Upper lobe of left lung (tissue), 6 donors: ENCODE results near the gene SPARCL1. TPM values are rescaled to one million over a fixed set of nuclear protein-coding genes. Genes with fewer than 3 reads are reported as not detected.

Experiments used
- ATAC-seq, 2 donors: fragments of 200-7000 bp; cut with Tn5 transposase; one replicate each; pipeline ENCODE4 v1.9.1; 2022; ENCODE audit warnings: mild to moderate bottlenecking in 2 of 2, moderate library complexity in 2 of 2; ENCODE audit not compliant: low FRiP score in 2 of 2
- DNase-seq, 2 donors: peaks; one replicate each; pipeline ENCODE4 v3.0.0-alpha.2; 2019 to 2020
- H3K27ac ChIP-seq, 4 donors: fragments of 200-600 bp; sonication (generic); one replicate each; pipeline ENCODE4 v1.5.1; 2016 to 2019
- H3K27me3 ChIP-seq, 4 donors: fragments of 200-600 bp; sonication (generic); one replicate each; pipeline ENCODE4 v1.5.1; 2017 to 2019
- H3K36me3 ChIP-seq, 4 donors: fragments of 200-600 bp; sonication (generic); one replicate each; pipeline ENCODE4 v1.5.1; 2016 to 2019
- H3K4me1 ChIP-seq, 4 donors: fragments of 200-600 bp; sonication (generic); one replicate each; pipeline ENCODE4 v1.5.1; 2018 to 2019
- H3K4me3 ChIP-seq, 4 donors: fragments of 200-600 bp; sonication (generic); one replicate each; pipeline ENCODE4 v1.5.1; 2017 to 2019; ENCODE audit warnings: mild to moderate bottlenecking in 2 of 4, moderate library complexity in 1 of 4
- H3K9me3 ChIP-seq, 4 donors: fragments of 200-600 bp; sonication (generic); one replicate each; pipeline ENCODE4 v1.5.1; 2018 to 2019
- CTCF ChIP-seq, 6 experiments: fragments of 450-650 bp in 4 of 6; fragments of 200-600 bp in 2 of 6; sonication (generic) in 2 of 6; IDR thresholded peaks; one replicate each; pipeline ENCODE4 v1.5.1; 2016 to 2019; ENCODE audit warnings: antibody characterized with exemption in 6 of 6
- EP300 ChIP-seq, 4 donors: sonication (generic); formaldehyde crosslinking; IDR thresholded peaks; one replicate each; pipeline ENCODE4 v1.5.1; 2017; ENCODE audit warnings: antibody characterized with exemption in 4 of 4, control low read depth in 2 of 4
- POLR2A ChIP-seq, 4 donors: fragments of 450-650 bp; IDR thresholded peaks; one replicate each; pipeline ENCODE4 v1.5.1; 2016 to 2017; ENCODE audit warnings: antibody characterized with exemption in 4 of 4, mild to moderate bottlenecking in 2 of 4
- POLR2AphosphoS5 ChIP-seq, 2 donors: sonication (generic); formaldehyde crosslinking; IDR thresholded peaks; one replicate each; pipeline ENCODE4 v1.5.1; 2017; ENCODE audit warnings: antibody characterized with exemption in 2 of 2
- WGBS, 2 donors: methylation state at CpG; one replicate each; pipeline ENCODE4 v1.1.5; 2017 to 2018; 5-methylcytosine and 5-hydroxymethylcytosine counted together
- total RNA-seq, 6 donors: library from RNA; depleted of rRNA in 4 of 6; stranded (reverse); fragments of >200 nt in 4 of 6; gene quantifications; one replicate each; pipeline versions ENCODE4 v1.1.0 to v1.2.1, GENCODE V29; 2016 to 2021
- donor health status: DM: no; HTN: no; CAD: no; lungs with moderate emphysema.
- donor health status: DM: no; HTN: yes; CAD: no; lungs with severe emphysema.

SPARCL1 gene
- total RNA-seq, 6 donors from 2014 or later, result 145 to 406 (median 343) TPM

- no peaks in the 10 kb centered on the region for H3K27me3 ChIP-seq
- ATAC-seq (no peak), DNase-seq (no peak)
- no peaks in the 10 kb centered on the region for H3K9me3 ChIP-seq
- 68 to 91% methylated on average over 2 of the region's 2 CpGs for WGBS, 2 donors
- H3K4me3 ChIP-seq, result no peak overlapping the region
- no peak overlapping the region for H3K27ac ChIP-seq
- TF ChIP-seq CTCF (IDR thresholded peaks at IDR 0.05) (no peak), POLR2AphosphoS5 (IDR thresholded peaks at IDR 0.05) (no peak), POLR2A (IDR thresholded peaks at IDR 0.05) (no peak), EP300 (IDR thresholded peaks at IDR 0.05) (no peak)
- H3K4me1 ChIP-seq, result peaks cover 0 to 5% (median 0%) of the 10 kb centered on the region in 4 donors
- peaks cover 0 to 22% (median 3%) of the 10 kb centered on the region in 4 donors for H3K36me3 ChIP-seq
These were observed 95.8 kb downstream of the SPARCL1 start for GRCh38 chr4:87433342-87433741.

GRCh38 chr4:87430038-87430437 lies 99.1 kb downstream of the SPARCL1 start:
- H3K27ac ChIP-seq, result no peak overlapping the region
- DNase-seq (no peak), ATAC-seq (no peak)
- no peaks in the 10 kb centered on the region for H3K9me3 ChIP-seq
- 79 to 91% methylated on average over 2 of the region's 2 CpGs for WGBS, 2 donors
- peaks cover 2 to 14% (median 5%) of the 10 kb centered on the region in 4 donors for H3K4me1 ChIP-seq
- TF ChIP-seq POLR2AphosphoS5 (IDR thresholded peaks at IDR 0.05) (no peak), POLR2A (IDR thresholded peaks at IDR 0.05) (no peak)
- no peaks in the 10 kb centered on the region for H3K27me3 ChIP-seq
- no peak overlapping the region for H3K4me3 ChIP-seq
- H3K36me3 ChIP-seq, result peaks cover 0 to 2% (median under 1%) of the 10 kb centered on the region in 4 donors

GRCh38 chr4:87428979-87429378 lies 100.2 kb downstream of the SPARCL1 start:
- TF ChIP-seq CTCF (IDR thresholded peaks at IDR 0.05) (no peak), POLR2A (IDR thresholded peaks at IDR 0.05) (no peak), POLR2AphosphoS5 (IDR thresholded peaks at IDR 0.05) (no peak), EP300 (IDR thresholded peaks at IDR 0.05) (no peak)
- H3K4me3 ChIP-seq, result no peak overlapping the region
- H3K27ac ChIP-seq, result no peak overlapping the region
- H3K9me3 ChIP-seq, result no peaks in the 10 kb centered on the region
- ATAC-seq (no peak), DNase-seq (no peak)
- H3K27me3 ChIP-seq, result no peaks in the 10 kb centered on the region
- peaks cover 10 to 25% (median 12%) of the 10 kb centered on the region in 4 donors for H3K4me1 ChIP-seq
- peaks cover 0 to 2% (median 0%) of the 10 kb centered on the region in 4 donors for H3K36me3 ChIP-seq
- 95% methylated on average over 6 of the region's 6 CpGs for WGBS, 2 donors

GRCh38 chr4:87427518-87427868 lies 101.7 kb downstream of the SPARCL1 start:
- Histone ChIP-seq H3K27me3 (no peaks in the 10 kb centered on the region), H3K27ac (no peak overlapping the region), H3K9me3 (no peaks in the 10 kb centered on the region), H3K4me3 (no peak overlapping the region), H3K36me3 (peaks cover 0 to 2% (median 0%) of the 10 kb centered on the region in 4 donors), H3K4me1 (peaks cover 16 to 31% (median 19%) of the 10 kb centered on the region in 4 donors)
- 19 to 32% methylated on average over 1 of the region's 1 CpG for WGBS, 2 donors
- no peak for TF ChIP-seq POLR2AphosphoS5 (IDR thresholded peaks at IDR 0.05)
- no peak for TF ChIP-seq CTCF (IDR thresholded peaks at IDR 0.05)
- no peak for TF ChIP-seq EP300 (IDR thresholded peaks at IDR 0.05)
- TF ChIP-seq POLR2A (IDR thresholded peaks at IDR 0.05), result no peak
- DNase-seq (no peak), ATAC-seq (no peak)

- ATAC-seq, result no peak
- peaks cover 16 to 33% (median 19%) of the 10 kb centered on the region in 4 donors for H3K4me1 ChIP-seq
- TF ChIP-seq CTCF (IDR thresholded peaks at IDR 0.05) (no peak), EP300 (IDR thresholded peaks at IDR 0.05) (no peak), POLR2A (IDR thresholded peaks at IDR 0.05) (no peak), POLR2AphosphoS5 (IDR thresholded peaks at IDR 0.05) (no peak)
These were observed 102.2 kb downstream of the SPARCL1 start for GRCh38 chr4:87426865-87427517.

More at GRCh38 chr4:87426865-87427517, 102.2 kb downstream of the SPARCL1 start:
- Histone ChIP-seq H3K36me3 (peaks cover 0 to 2% (median 0%) of the 10 kb centered on the region in 4 donors), H3K27me3 (no peaks in the 10 kb centered on the region), H3K4me3 (no peak overlapping the region), H3K9me3 (no peaks in the 10 kb centered on the region), H3K27ac (no peak overlapping the region)
- DNase-seq, result no peak
- WGBS, 2 donors, result 85 to 94% methylated on average over 3 of the region's 3 CpGs
